Islet precursor cell (in vitro differentiated cells): ENCODE data around the gene PLA2G15.

Source experiments
- DNase-seq: peaks from one replicate; pipeline ENCODE4 v3.0.0-alpha.2; 2018

PLA2G15 gene

GRCh38 chr16:68255712-68256111 lies 10.5 kb downstream of the PLA2G15 start:
- no peak for DNase-seq

GRCh38 chr16:68257251-68257905 lies 12.2 kb downstream of the PLA2G15 start:
- DNase-seq, result no peak

GRCh38 chr16:68257906-68258800 lies 13.0 kb downstream of the PLA2G15 start:
- DNase-seq, result peak; percentile 77

- no peak for DNase-seq
Observed at GRCh38 chr16:68259007-68259825, 14.0 kb downstream of the PLA2G15 start.

- no peak for DNase-seq
Observed at GRCh38 chr16:68263559-68264127, 18.5 kb downstream of the PLA2G15 start.

GRCh38 chr16:68264128-68265077 lies 19.2 kb downstream of the PLA2G15 start, which contains the start of gene SLC7A6:
Gene SLC7A6 (plus strand): TSS chr16:68264526. CDS start chr16:68274727, 10,201 bp downstream.
- DNase-seq, result peak; percentile 84

GRCh38 chr16:68265078-68265920 lies 20.1 kb downstream of the PLA2G15 start:
- DNase-seq, result peak; percentile 91

GRCh38 chr16:68267612-68268405 lies 22.6 kb downstream of the PLA2G15 start:
- DNase-seq, result no peak

GRCh38 chr16:68269793-68270192 lies 24.6 kb downstream of the PLA2G15 start:
- DNase-seq, result no peak

- DNase-seq, result no peak
Observed at GRCh38 chr16:68270353-68270752, 25.2 kb downstream of the PLA2G15 start.

GRCh38 chr16:68272507-68273209 lies 27.5 kb downstream of the PLA2G15 start:
- no peak for DNase-seq

GRCh38 chr16:68273459-68273858 lies 28.3 kb downstream of the PLA2G15 start:
- no peak for DNase-seq

GRCh38 chr16:68273896-68274295 lies 28.7 kb downstream of the PLA2G15 start:
- DNase-seq, result no peak

- DNase-seq, result no peak
Observed at GRCh38 chr16:68274441-68274840, 29.3 kb downstream of the PLA2G15 start.

- no peak for DNase-seq
Observed at GRCh38 chr16:68275611-68276191, 30.5 kb downstream of the PLA2G15 start.

GRCh38 chr16:68276223-68276622 lies 31.1 kb downstream of the PLA2G15 start:
- DNase-seq, result no peak

- DNase-seq, result no peak
Observed at GRCh38 chr16:68279726-68280558, 34.8 kb downstream of the PLA2G15 start.
